D721Med (cell line): ENCODE measurements around the gene PSMA6.
"Not testable (repeated sequence)": the region's sequence is repeated elsewhere in the genome, so short reads cannot be mapped to it uniquely, and the experiment has no call there.

Experiments used
- DNase-seq: peaks from one replicate; pipeline ENCODE4 v3.0.0; 2011; ENCODE audit warnings: low spot score; ENCODE audit not compliant: insufficient read length
- FAIRE-seq: peaks from 2 replicates; lab custom pipeline; 2011; peaks lifted over from hg19 to GRCh38; lab: Jason Lieb, UNC
- TF ChIP-seq, protein P1 (sequence below): IDR thresholded peaks from 2 replicates; pipeline ENCODE4 v1.5.1; 2012; ENCODE audit warnings: mild to moderate bottlenecking, control low read depth; ENCODE audit not compliant: insufficient read depth; ENCODE audit errors: missing control alignments

Gene PSMA6

DNA sequence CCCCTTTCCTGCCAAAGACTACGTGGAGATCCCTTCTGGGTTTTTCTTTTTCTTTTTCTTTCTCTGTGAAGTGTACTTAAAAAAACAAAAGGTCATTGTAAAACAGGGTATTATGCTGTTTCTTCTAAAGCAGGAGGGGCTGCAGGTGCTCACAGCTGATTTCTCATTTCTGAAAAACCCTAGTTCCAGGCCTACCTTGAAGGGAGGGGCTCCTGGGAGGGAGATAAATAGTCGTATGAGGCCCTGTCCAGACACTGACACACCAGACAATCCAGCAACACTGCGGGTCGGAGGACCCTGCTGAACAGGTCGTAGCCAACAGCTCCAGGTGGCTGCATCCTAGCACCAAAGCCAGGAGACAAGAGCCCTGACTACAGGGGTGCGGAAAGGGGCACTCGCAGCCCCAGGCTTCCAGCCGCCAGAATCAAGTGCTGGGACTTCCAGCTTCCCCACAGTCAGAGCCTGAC is 41.1 kb downstream of the PSMA6 start:
- DNase-seq (no peak), FAIRE-seq (no peak)
- TF ChIP-seq, protein P1, sequence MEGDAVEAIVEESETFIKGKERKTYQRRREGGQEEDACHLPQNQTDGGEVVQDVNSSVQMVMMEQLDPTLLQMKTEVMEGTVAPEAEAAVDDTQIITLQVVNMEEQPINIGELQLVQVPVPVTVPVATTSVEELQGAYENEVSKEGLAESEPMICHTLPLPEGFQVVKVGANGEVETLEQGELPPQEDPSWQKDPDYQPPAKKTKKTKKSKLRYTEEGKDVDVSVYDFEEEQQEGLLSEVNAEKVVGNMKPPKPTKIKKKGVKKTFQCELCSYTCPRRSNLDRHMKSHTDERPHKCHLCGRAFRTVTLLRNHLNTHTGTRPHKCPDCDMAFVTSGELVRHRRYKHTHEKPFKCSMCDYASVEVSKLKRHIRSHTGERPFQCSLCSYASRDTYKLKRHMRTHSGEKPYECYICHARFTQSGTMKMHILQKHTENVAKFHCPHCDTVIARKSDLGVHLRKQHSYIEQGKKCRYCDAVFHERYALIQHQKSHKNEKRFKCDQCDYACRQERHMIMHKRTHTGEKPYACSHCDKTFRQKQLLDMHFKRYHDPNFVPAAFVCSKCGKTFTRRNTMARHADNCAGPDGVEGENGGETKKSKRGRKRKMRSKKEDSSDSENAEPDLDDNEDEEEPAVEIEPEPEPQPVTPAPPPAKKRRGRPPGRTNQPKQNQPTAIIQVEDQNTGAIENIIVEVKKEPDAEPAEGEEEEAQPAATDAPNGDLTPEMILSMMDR: no peak

DNA sequence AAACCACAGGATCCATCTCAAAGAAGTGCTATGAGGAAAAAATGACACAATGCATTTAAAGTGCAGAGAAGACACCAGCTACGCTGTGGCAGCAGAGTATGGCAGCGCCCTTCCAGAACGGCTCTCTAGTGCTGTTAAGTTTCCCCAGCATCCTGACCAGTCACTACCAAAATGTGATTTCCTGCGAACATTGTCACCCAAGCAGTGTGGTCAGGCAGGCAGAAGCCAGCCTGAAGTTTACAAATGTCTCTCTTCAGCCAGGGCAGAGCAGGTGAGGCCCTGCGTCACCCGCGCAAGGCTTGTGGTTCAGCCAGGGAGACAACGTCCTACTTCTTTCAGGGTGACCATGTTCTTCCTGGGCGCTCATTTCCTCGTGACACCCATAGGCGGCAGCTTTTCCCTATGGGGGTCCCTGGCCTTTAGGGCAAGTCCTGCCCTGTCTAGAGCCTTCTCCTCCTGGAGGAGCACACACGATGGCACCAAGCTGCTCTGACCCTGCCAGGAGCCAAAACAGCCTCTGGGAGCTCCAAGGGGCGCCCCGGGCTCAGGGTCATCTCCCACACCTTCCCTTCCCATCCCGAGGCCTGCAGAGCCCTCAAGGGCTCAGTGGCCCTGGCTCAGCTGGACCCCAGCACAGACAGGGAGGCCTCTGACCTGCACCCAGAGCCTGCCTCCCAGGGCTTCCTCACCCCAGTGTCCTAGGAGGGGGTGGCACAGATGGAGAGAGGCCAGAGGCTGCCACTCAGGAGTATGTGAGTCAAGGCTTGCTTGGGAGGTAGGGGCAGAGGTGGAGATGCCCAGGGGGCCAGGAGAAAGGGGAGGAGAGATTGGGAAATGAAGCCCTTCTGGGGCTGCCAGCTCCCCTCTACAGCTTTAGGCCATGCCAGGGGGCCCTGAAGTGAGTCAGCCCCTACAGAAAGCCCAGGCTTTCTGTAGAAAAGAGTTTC is 41.9 kb downstream of the PSMA6 start:
- DNase-seq: no peak
- FAIRE-seq: no peak
- TF ChIP-seq, protein P1: no peak

DNA sequence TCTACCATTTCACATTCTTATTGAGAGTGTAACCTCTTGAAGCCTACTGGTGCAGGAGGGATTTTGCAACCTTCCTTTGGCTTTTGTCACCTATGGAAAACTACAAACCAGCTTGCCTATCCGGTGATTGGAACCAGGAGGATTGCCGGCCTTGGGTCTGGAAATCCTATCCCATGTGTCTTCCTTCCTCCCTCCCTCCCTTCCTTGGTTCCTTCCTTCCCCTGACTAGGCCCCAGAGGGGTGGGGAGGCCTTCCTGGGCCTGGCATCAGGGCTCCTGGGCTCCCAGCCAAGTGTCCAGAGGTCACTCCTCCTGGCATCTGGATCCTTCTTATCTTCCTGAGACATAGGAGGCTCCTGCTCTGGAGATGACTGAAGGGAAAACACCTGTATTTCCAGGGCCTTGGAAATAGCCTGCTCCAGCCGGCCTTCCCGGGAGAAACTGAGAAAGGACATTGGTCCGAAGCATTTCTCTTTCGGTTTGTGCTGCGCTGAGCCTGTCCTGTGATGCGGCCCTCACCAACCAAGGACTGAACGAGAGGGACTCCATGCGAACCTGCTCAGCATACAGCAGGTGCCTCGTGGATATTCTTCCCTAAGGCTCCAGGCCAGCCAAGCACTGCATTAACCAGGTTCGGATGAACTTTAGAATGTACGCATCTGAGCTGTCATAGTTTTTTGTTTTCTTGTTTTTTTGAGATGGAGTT is 43.4 kb downstream of the PSMA6 start:
- TF ChIP-seq, protein P1: no peak
- DNase-seq: no peak
- no peak for FAIRE-seq

DNA sequence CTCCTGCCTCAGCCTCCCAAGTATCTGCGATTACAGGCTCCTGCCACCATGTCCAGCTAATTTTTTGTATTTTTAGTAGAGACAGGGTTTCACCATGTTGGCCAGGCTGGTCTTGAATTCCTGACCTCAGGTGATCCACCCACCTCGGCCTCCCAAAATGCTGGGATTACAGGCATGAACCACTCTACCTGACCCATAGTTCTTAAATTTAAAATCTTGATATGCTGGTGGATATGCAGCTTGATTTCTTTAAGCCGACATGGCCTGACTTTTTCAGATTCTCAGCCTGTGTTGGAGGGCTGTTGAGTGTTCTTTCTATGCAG is 44.0 kb downstream of the PSMA6 start:
- FAIRE-seq, DNase-seq: not testable (repeated sequence)

DNA sequence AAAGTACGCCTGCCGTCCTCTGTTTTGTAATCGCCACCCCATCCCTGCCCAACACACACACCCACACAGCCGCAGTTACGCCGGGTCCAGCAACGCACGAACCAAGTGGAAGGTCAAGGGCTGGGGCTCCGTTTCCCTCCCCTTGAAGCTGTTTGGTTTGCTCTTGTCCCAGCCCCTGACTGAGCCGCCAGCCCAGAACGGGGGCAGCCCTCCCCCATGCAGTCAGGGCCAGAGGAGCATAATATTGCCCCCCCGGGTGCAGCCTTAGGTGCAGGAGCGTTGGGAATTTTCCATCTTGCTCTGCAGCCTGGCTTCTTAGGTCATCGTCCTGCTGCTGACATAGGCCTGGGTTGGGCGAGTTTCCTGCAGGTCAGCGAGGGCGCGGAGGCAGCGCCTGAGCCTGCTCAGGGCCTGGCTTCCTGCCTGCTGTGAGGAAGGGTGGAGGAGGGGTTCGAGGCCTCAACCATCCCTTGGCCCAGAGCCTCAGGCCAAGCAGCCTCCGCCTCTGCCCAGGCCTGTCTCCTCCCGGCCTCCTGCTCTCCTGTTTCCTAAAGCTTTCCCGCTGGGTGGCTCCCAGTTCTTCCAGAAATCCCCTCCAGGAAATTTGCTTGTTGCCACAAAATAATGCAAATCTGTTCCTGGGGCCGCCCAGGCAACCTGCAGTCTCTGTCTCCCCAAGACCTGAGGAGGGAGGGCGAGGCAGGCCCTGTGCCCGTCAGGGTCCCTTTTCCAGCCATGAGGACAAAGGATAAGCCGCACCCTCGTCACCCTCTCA is 44.5 kb downstream of the PSMA6 start:
- TF ChIP-seq, protein P1: no peak
- DNase-seq (no peak), FAIRE-seq (no peak)

DNA sequence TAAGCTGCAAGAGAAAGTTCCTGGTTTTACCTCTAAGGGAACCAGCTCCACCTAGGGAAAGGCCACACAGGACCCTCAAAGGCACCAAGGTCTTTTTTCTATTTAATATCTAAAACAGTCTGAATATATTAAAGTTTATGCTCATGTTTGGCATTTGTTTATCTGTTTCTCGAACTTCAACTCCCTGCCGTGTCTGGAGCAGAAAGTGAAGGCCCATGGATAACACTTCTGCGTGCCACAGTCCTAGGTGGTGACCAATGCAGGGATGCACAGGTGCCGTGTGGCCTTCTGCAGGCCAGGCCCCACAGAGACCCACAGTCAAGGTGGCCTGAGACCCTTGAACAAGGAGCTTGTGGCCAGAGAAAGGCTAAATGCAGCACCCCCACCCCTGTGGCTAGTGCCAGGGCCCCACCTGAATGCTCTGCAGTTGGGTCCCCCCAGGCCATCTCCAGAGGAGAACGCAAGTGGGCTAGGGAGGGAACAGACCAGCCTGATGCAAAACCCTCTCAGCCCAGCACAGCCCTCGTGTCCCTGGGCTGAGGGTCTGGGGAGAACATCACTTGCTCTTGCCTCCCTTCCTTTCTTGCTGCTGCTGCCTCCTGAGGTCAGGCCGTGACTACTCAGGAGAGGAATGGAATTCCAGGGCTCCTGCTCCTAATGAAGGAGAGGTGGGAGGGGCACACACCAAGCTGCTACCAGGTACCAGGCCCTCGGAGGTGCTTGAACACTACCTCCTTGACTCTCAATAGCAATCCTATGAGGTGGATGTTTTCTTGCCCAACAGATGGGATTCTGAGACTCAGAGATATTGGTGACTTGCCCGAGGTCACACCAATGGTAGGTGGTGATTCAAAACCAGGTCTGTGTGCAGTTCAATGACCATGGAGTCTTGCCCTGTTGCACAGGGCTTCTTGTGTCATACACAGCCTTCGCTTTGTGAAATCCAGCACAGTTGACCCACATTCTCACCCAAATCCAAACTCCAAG is 45.4 kb downstream of the PSMA6 start:
- no peak for FAIRE-seq
- TF ChIP-seq, protein P1: no peak
- DNase-seq: no peak
